NCI-H2107 treated with DMSO at 0.1 percent for 48 hours (cell line): Measurements from ENCODE around the gene TRMT10B.
"Not testable (repeated sequence)": the region's sequence is repeated elsewhere in the genome, so short reads cannot be mapped to it uniquely, and the experiment has no call there.

Experiments used
- DNase-seq: peaks from one replicate; lab custom pipeline; 2025; ENCODE audit not compliant: unreplicated experiment; lab: John Stamatoyannopoulos, UW

The TRMT10B gene

GRCh38 chr9:37798677-37799076 lies 45.1 kb downstream of the TRMT10B start:
- no peak for DNase-seq

DNA sequence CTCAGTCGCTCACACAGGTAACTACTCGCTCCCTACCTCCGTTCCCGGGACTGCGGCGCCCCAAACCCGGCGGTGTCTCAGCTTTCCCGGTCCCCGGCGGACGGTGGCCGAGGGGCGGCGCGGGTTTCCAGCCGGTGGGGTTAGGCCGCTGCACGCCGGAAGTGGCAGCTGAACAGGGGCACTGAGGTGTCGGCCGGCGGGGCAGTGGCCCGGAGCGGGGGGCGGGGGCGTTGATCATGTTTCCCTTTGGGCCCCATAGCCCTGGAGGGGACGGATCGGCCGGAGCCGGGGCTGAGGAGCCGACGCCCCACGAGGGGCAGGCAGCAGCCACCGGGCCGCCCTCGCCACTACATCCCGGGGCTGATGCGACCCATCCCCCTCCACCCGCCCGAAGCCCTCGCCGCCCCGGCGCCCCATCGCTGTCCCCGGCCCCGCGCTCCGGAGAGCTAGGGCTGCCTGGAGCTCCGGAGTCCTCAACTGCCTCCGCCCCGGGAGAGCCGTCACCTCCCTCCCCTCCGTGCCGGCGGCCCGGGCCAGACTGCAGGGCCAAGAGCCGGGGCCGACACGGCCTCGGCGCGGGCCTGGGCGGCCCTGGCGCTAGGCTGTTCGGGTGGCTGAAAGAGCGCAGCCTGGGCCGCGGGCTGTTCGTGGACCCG lies 47.2 kb downstream of the TRMT10B start, which contains the start of gene DCAF10:
Gene DCAF10 (plus strand): TSS at position 167 of the 656 bp plus-strand sequence. CDS start 70 bp downstream, at position 237.
- DNase-seq: peak; percentile 44

GRCh38 chr9:37801287-37801850 lies 47.8 kb downstream of the TRMT10B start:
- DNase-seq: no peak

DNA sequence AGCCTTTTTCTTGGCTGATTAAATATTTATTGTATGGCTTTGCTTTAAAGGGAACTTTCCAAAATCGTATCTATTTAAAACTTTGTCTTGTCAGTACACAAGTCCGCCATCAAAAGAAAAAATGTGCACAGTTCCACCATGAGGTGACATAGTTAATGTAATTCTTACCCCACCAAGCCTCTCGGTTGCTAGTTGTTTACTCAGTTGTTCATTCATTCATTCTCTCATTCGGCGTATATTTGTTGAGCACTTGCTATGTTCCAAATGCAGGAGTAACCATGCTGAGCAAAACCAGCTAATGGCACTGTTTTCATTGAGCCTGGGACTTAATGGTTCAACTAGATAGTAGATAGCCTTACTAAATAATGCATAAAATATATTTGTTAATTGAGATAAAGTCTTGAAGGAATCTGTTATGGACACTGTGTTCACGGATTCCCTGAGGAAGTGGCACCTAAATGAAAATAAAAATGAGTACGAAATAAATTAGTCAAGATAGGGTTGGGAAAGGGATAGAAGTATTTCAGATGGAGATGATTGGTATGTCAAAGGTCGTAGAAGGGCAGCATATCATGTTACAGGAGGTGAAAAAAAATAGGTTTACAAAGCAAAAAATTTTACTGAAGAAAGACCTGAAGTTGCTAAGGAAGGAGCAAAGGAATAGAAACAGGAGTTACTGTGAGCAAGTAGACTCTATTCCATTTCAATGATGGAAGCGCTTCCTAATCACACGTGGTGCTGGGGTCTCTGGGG lies 48.5 kb downstream of the TRMT10B start:
- DNase-seq: no peak

DNA sequence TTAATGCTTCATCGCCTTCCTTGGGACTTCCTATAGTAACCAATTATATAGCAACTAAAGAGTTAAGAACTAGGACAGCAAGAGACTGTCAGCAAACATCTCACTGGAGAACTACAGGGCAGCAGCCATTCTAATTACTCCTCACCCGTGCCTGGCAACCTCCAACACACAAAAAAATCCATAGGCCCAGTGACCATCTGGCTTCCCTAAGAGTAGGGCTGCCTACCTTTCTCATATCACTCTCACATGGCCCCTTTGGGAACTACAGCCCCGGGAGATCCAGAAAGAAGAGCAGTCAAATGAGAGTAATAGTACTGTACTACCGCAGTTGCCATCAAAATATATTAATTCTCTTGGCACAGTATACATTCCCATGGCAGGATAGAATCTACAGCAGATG lies 52.7 kb downstream of the TRMT10B start:
- DNase-seq: no peak

GRCh38 chr9:37809676-37810075 lies 56.1 kb downstream of the TRMT10B start:
- not testable (repeated sequence) for DNase-seq

DNA sequence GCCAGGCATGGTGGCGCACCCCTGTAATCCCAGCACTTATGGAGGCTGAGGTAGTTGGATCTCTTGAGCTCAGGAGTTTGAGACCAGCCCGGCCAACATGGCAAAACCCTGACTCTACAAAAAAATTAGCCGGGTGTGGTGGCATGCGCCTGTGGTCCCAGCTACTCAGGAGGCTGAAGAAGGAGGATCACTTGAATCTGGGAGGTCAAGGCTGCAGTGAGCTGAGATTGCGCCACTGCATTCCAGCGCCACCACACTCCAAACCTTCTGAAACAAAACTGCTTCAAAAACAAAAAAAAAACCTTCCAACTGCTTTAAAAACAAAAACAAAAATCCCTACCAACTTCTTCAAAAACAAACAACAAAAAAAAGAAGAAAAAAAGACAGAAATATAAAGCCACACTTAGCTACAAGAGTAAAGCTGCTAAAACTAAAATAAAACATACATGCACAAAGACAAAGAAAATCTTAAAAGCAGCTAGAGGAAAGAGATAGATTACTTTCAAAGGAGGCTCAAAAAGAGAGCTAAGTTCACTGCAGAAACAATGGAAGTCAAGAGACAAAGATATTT lies 58.4 kb downstream of the TRMT10B start:
- DNase-seq: no peak

GRCh38 chr9:37812773-37813379 lies 59.3 kb downstream of the TRMT10B start:
- no peak for DNase-seq

GRCh38 chr9:37818849-37819248 lies 65.2 kb downstream of the TRMT10B start:
- no peak for DNase-seq

- DNase-seq: no peak
These were observed 66.5 kb downstream of the TRMT10B start for GRCh38 chr9:37820142-37820541.

DNA sequence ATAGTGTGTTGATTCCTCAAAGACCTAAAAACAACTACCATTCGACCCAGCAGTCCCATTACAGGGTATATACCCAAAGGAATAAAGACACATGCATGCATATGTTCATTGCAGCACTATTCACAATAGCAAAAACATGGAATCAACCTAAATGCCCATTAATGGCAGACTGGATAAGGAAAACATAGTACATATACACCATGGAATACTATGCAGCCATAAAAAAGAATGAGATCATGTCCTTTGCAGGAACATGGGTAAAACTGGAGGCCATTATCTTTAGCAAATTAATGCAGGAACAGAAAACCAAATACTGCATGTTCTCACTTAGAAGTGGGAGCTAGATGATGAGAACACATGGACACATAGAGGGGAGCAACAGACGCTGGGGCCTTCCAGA lies 71.6 kb downstream of the TRMT10B start:
- DNase-seq: not testable (repeated sequence)

DNA sequence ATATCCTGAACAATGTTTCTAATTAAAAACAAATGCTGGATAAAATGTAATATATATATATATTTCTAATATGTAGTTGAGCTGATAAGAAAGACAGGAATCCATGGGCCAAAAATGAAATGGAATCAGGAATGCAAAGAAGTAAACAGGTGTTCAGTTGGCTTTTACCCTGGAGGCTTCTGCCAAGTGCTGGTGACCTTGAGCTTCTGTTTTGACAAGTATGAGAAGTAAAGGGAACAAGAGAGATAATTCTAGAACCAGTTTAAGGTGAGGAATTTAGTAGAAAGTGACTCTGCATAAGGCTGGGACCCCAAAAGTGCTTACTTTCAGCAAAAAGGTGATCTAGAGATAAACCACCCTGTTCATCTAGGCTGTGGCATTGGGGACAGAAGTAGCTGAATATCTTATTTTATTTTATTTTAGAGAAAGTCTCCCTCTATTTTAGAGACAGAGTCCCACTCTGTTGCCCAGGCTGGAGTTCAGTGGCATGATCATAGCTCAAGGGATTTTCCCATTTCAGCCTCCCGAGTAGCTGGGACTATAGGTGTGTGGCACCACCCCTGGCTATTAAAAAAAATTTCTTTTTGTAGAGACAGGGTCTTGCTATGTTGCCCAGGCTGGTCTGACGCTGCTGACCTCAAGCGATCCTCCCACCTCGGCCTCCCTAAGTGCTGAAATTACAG lies 74.0 kb downstream of the TRMT10B start:
- DNase-seq: no peak
